Kidney epithelial cell (primary cell): ENCODE data around the gene ACOX3. TPM values are rescaled to one million over a fixed set of nuclear protein-coding genes. Genes with fewer than 3 reads are reported as not detected.

Experiments
- DNase-seq: peaks from one replicate; pipeline ENCODE4 v3.0.0-alpha.2; 2010; ENCODE audit warnings: low read depth
- H3K27me3 ChIP-seq: 2 replicates; pipeline ENCODE4 v1.6.0; 2011; ENCODE audit warnings: low read length; ENCODE audit not compliant: control insufficient read depth, insufficient read depth
- H3K36me3 ChIP-seq: 2 replicates; pipeline ENCODE4 v1.5.1; 2011; ENCODE audit warnings: low read length; ENCODE audit not compliant: control insufficient read depth, insufficient read depth
- H3K4me3 ChIP-seq: 2 replicates; pipeline ENCODE4 v1.5.1; 2011; ENCODE audit warnings: low read depth, mild to moderate bottlenecking, control low read depth, low read length
- CTCF ChIP-seq: IDR thresholded peaks from 2 replicates; pipeline ENCODE4 v1.5.1; 2011; ENCODE audit warnings: mild to moderate bottlenecking, moderate library complexity, low read length, control low read depth, inconsistent platforms; ENCODE audit not compliant: insufficient read depth, poor library complexity, severe bottlenecking
- total RNA-seq: library from RNA; depleted of rRNA; stranded (reverse); fragments of >200 nt; gene quantifications from 2 replicates; pipeline ENCODE4 v1.2.3, GENCODE V29; 2015

Gene ACOX3
- total RNA-seq, 1 donor from 2014 or later, result 37.4 TPM

DNA sequence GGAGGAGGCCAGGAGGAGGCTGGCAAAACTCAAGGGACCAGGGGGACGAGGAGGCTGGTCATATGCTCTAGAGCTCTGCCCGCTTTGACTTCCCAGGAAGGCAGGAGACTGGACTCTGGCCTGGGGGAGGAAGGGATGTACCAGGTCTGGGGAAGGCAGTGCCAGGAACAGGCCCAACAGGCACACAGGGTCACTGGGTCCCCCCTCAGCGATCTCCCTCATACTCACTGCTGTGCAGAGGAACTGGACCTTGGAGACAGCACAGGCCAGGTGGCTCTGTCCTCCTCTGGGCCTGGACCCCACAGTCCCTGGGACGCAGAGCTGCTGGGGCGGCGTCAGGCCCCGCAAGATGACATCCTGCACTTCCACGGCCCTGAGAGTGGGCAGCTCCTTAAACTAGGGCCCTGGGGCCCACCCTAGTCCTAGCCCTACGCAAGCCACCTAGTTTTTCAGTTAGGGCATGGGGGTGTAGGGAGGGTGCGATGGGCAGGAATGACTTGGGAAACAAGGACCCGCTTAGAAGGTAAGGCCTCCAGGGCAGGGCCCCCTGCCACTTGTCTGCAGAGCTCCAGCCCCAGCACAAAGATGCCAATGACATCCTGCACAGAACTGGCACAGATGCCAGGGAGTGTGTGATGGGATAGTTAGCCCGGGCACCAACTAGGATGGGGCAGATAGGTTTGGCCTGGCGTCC lies 111.5 kb downstream of the ACOX3 start:
- TF ChIP-seq CTCF, result no peak
- no peaks in the 10 kb centered on the region for H3K27me3 ChIP-seq
- no peaks in the 10 kb centered on the region for H3K36me3 ChIP-seq
- no peak for DNase-seq
- no peak overlapping the region for H3K4me3 ChIP-seq

DNA sequence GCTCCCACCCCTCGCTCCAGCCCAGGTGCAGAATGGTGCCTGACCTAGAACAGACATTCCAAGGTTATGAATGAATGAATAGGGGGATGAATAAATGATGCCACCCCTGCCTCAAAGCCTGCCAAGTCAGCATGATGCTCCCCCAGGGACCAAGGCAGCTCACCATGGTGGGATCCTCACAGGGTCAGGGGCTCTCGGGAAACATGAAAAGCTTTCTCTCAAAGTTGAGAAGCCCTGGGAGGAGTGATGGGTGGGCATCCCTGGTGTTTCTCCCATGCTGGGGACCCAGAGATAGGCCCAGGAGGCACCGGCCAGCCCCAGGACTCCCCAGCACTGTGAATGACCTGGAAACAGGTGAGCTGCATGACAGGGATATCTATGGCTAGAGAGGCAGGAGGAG lies 112.1 kb downstream of the ACOX3 start:
- no peaks in the 10 kb centered on the region for H3K27me3 ChIP-seq
- no peak for DNase-seq
- no peak for TF ChIP-seq CTCF
- no peaks in the 10 kb centered on the region for H3K36me3 ChIP-seq
- H3K4me3 ChIP-seq, result no peak overlapping the region

DNA sequence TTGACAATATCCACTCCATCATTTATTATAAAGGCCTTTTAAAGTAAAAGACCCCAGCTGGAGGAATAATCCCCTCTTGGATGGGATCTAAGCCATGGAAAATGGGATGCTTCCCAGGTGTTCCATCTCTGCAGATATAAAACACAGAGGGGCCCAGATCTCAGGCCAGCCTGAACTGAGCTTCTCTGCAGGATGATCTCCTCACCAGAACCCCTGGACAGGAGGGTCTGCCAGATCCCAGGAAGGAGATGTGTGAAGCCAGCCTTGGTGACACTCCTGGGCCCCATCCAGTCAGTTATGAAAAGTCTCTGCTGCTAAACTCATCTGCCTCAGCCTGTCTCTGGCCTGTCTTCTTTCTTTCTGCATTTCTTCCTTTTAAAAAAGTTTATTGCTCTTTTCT lies 114.3 kb downstream of the ACOX3 start:
- no peak overlapping the region for H3K4me3 ChIP-seq
- no peaks in the 10 kb centered on the region for H3K27me3 ChIP-seq
- H3K36me3 ChIP-seq, result no peaks in the 10 kb centered on the region
- TF ChIP-seq CTCF, result no peak
- DNase-seq, result no peak

DNA sequence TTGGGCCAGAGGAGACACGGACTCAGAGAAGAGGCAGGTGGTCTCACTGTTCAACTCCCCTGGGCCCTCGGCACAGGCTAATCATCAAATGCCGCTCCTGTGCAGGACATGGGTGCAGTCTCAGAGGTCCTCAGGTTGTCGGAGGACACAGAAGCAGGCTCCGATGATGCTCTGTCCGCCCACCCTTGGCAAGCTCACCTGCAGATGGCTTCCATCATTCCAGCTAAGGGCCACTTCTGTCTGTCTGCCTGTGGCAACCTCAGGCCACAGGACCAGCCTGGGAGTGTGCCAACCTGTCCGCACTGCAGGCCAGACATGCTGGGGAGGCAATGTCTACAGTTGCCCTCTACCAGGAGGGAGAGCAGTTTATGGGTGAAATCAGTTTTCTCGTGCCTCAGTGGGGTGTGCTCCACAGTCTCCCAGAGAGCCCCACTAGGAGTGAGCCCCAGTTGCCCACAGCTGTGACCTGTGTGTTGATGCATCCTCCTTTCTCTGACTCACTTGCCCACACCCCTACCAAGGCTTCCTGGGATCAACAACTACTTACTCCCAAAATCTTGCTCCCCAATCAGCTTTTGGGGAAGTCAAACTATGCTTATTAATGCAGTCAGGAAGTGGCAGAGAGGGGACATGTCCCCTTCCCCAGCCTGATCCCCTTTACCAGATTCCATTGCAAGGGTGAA lies 115.1 kb downstream of the ACOX3 start:
- Histone ChIP-seq H3K36me3 (no peaks in the 10 kb centered on the region), H3K27me3 (no peaks in the 10 kb centered on the region), H3K4me3 (no peak overlapping the region)
- DNase-seq, result no peak
- no peak for TF ChIP-seq CTCF

DNA sequence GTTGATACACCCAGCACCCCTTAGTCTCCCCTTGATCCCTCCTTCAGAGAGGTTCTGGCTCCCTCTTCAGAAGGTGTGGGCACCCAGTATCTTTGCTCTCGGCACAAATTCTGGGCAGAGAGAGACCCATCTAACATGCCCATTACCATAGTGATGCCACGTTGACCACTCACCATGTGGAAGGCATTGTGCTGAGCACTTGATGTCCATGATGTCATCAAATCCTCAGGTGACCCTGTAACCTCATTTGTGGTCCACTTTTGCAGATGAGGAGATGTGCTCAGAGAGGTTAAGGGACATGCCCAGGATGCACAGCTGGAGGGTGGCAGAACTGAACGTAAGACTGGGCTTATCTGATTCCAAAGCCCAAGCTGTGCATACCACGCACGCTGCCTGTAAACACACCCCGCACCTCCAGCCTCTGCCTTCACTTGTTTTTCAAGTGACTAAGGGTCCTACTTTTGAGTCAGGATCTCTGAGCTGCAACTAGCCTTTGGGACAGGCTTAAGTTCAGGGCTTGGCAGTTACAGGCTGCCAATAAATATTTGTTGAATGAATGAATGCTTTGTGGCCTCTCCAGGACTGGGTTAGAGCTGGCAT lies 115.8 kb downstream of the ACOX3 start:
- no peak overlapping the region for H3K4me3 ChIP-seq
- no peak for TF ChIP-seq CTCF
- no peak for DNase-seq
- H3K36me3 ChIP-seq, result no peaks in the 10 kb centered on the region
- no peaks in the 10 kb centered on the region for H3K27me3 ChIP-seq
